Endothelial cell of umbilical vein (primary cell): ENCODE data around the gene SUOX.

Experiments
- CTCF ChIP-seq, 2 donors: IDR thresholded peaks; 1 replicate in 1 of 2; 2 replicates in 1 of 2; pipeline ENCODE4 v1.5.1; 2011; ENCODE audit warnings: low read length in 2 of 2, mild to moderate bottlenecking in 2 of 2, moderate library complexity in 2 of 2, control low read depth in 1 of 2, inconsistent platforms in 1 of 2, low read depth in 1 of 2; ENCODE audit not compliant: insufficient read depth in 1 of 2; ENCODE audit errors: extremely low read depth in 1 of 2
- EZH2 ChIP-seq: IDR thresholded peaks from 2 replicates; pipeline ENCODE4 v1.6.1; 2012; ENCODE audit warnings: borderline replicate concordance, low read depth, mild to moderate bottlenecking, moderate library complexity, low read length, inconsistent platforms; ENCODE audit not compliant: severe bottlenecking

- TF ChIP-seq CTCF (IDR thresholded peaks at IDR 0.05; ENCODE audit: extremely low read depth in 1 of 2, insufficient read depth in 1 of 2, low read depth in 1 of 2, low read length in 2 of 2) (no peak), EZH2 (no peak)
Measured at GRCh38 chr12:55982319-55982936, 14.6 kb upstream of the SUOX start.
